ENCODE results near the gene DUOX1.

The DUOX1 gene

GRCh38 chr15:45169608-45170480, 40.0 kb downstream of the DUOX1 start:
- DNase-seq, result peak; percentile 59

- DNase-seq, result no peak
Measured at GRCh38 chr15:45171912-45172311, 42.1 kb downstream of the DUOX1 start.

GRCh38 chr15:45174069-45174468, 44.3 kb downstream of the DUOX1 start:
- DNase-seq, result no peak

- no peak for DNase-seq
Measured at GRCh38 chr15:45174577-45174976, 44.8 kb downstream of the DUOX1 start.

- no peak for DNase-seq
Measured at GRCh38 chr15:45177285-45177684, 47.5 kb downstream of the DUOX1 start.

- DNase-seq, result no peak
Measured at GRCh38 chr15:45179221-45179985, 49.6 kb downstream of the DUOX1 start.

- no peak for DNase-seq
Measured at GRCh38 chr15:45180201-45180600, 50.4 kb downstream of the DUOX1 start.

GRCh38 chr15:45180648-45181436, 51.0 kb downstream of the DUOX1 start:
- DNase-seq, result no peak

- DNase-seq, result no peak
Measured at GRCh38 chr15:45181491-45182285, 51.9 kb downstream of the DUOX1 start.

GRCh38 chr15:45182996-45183395, 53.2 kb downstream of the DUOX1 start:
- no peak for DNase-seq

GRCh38 chr15:45183511-45183910, 53.7 kb downstream of the DUOX1 start:
- DNase-seq, result no peak

- no peak for DNase-seq
Measured at GRCh38 chr15:45184562-45185041, 54.8 kb downstream of the DUOX1 start.

GRCh38 chr15:45185069-45185779, 55.4 kb downstream of the DUOX1 start:
- no peak for DNase-seq

GRCh38 chr15:45185903-45186770, 56.3 kb downstream of the DUOX1 start:
- no peak for DNase-seq

- DNase-seq, result no peak
Measured at GRCh38 chr15:45186771-45187577, 57.2 kb downstream of the DUOX1 start.

GRCh38 chr15:45187578-45187893, 57.7 kb downstream of the DUOX1 start:
- DNase-seq, result no peak

- peak; percentile 84 for DNase-seq
Measured at GRCh38 chr15:45187894-45188830, 58.4 kb downstream of the DUOX1 start, which contains the start of gene SHF. TSS of gene SHF (minus strand) at chr15:45187966. CDS start at chr15:45187951, 15 bp downstream.

- DNase-seq, result no peak
Measured at GRCh38 chr15:45197512-45197911, 67.7 kb downstream of the DUOX1 start.

Measured in NCI-H1436 (cell line).